Spleen (tissue), 11 donors: ENCODE results near the gene P2RX2. TPM values are rescaled to one million over a fixed set of nuclear protein-coding genes. Genes with fewer than 3 reads are reported as not detected.

Experiments
- DNase-seq: peaks from one replicate; pipeline ENCODE4 v3.0.0-alpha.2; 2020
- H3K27ac ChIP-seq, 8 donors: fragments of 200-600 bp; sonication (generic) in 7 of 8; 1 replicate in 4 of 8; 2 replicates in 4 of 8; pipeline versions ENCODE4 v1.5.0 to v1.8.0; 2016 to 2021; ENCODE audit warnings: inconsistent platforms in 4 of 8, mild to moderate bottlenecking in 4 of 8, moderate library complexity in 1 of 8
- H3K27me3 ChIP-seq, 7 donors: fragments of 200-600 bp; sonication (generic) in 6 of 7; replicated peaks in 1 of 7; 1 replicate in 4 of 7; 2 replicates in 3 of 7; pipeline versions ENCODE4 v1.5.0 to v1.8.0; 2016 to 2021; ENCODE audit warnings: inconsistent platforms in 3 of 7, mild to moderate bottlenecking in 1 of 7
- H3K36me3 ChIP-seq, 6 donors: fragments of 200-600 bp; sonication (generic) in 5 of 6; 1 replicate in 4 of 6; 2 replicates in 2 of 6; pipeline versions ENCODE4 v1.5.0 to v1.8.0; 2016 to 2021; ENCODE audit warnings: inconsistent platforms in 2 of 6
- H3K4me1 ChIP-seq, 6 donors: fragments of 200-600 bp; sonication (generic) in 5 of 6; 1 replicate in 3 of 6; 2 replicates in 3 of 6; pipeline versions ENCODE4 v1.5.0 to v1.8.0; 2016 to 2021; ENCODE audit warnings: inconsistent platforms in 3 of 6
- H3K4me3 ChIP-seq, 8 donors: fragments of 200-600 bp; sonication (generic) in 7 of 8; 1 replicate in 4 of 8; 2 replicates in 4 of 8; pipeline versions ENCODE4 v1.5.0 to v1.8.0; 2016 to 2021; ENCODE audit warnings: inconsistent platforms in 4 of 8, mild to moderate bottlenecking in 4 of 8, moderate library complexity in 2 of 8
- H3K9me3 ChIP-seq, 8 donors: fragments of 200-600 bp; sonication (generic) in 7 of 8; 1 replicate in 4 of 8; 2 replicates in 4 of 8; pipeline versions ENCODE4 v1.5.0 to v1.8.0; 2016 to 2021; ENCODE audit warnings: inconsistent platforms in 4 of 8
- CTCF ChIP-seq, 11 experiments: fragments of 200-600 bp in 7 of 11; fragments of 450-650 bp in 4 of 11; sonication (generic) in 4 of 11; IDR thresholded peaks in 8 of 11; conservative IDR thresholded peaks in 3 of 11; 1 replicate in 7 of 11; 2 replicates in 4 of 11; pipeline versions ENCODE4 v1.4.0 to v1.8.0; 2016 to 2021; ENCODE audit warnings: antibody characterized with exemption in 11 of 11, inconsistent platforms in 4 of 11, mild to moderate bottlenecking in 1 of 11
- POLR2A ChIP-seq, 3 donors: fragments of 450-650 bp; IDR thresholded peaks; one replicate each; pipeline ENCODE4 v1.5.1; 2017; ENCODE audit warnings: antibody characterized with exemption in 3 of 3, mild to moderate bottlenecking in 1 of 3
- POLR2AphosphoS5 ChIP-seq, 3 donors: sonication (generic); formaldehyde crosslinking; IDR thresholded peaks; one replicate each; pipeline ENCODE4 v1.5.1; 2017; ENCODE audit warnings: antibody characterized with exemption in 3 of 3
- WGBS, 5 donors: extraction: QIAGEN DNeasy Blood & Tissue Kit in 3 of 5; methylation state at CpG; one replicate each; pipeline versions ENCODE4 v1.1.5 to v1.1.7; 2013 to 2018; 5-methylcytosine and 5-hydroxymethylcytosine counted together
- intact Hi-C: fragments of 100-400 bp; cut with DNase I; formaldehyde crosslinking; loops from one replicate; pipeline ENCODE4 v1.15.0; 2023; ENCODE audit warnings: low total_unique reads
- polyA plus RNA-seq, 3 donors: library from polyadenylated mRNA; stranded (reverse); fragments of 200-250 nt; gene quantifications; one replicate each; pipeline ENCODE4 v1.2.1, GENCODE V29; 2013
- total RNA-seq, 7 donors: library from RNA; depleted of rRNA in 3 of 7; stranded (reverse); fragments of >200 nt in 3 of 7; fragmentation: NEBNext Ultra II Directional in 4 of 7; extraction: Animal tissue kit (Norgen Biotek cat#: 25700) in 4 of 7; gene quantifications; one replicate each; pipeline versions ENCODE4 v1.1.0 to v1.2.1, GENCODE V29; 2016 to 2021
- donor health status: healthy with polysubstance abuse.
- donor health status: DM: no; HTN: no; CAD: no; lungs with moderate emphysema.
- donor health status: DM: no; HTN: no; CAD: no.
- donor health status: Bipolar disorder and iron deficiency.
- donor health status: healthy.
- donor health status: DM: no; HTN: no; CAD: no.
- donor health status: DM: yes; HTN: yes; CAD: no.

P2RX2 gene
- total and polyA plus RNA-seq, 10 donors, result 0.77 to 4.5 (median 2.5) TPM

GRCh38 chr12:132624910-132625630 lies 6.5 kb downstream of the P2RX2 start:
- no peak for DNase-seq
- Histone ChIP-seq H3K27ac (no peak overlapping the region), H3K4me3 (no peak overlapping the region), H3K9me3 (no peaks in the 10 kb centered on the region), H3K4me1 (peaks cover 0 to 25% (median 15%) of the 10 kb centered on the region in 6 donors), H3K36me3 (peaks cover 0 to 71% (median 42%) of the 10 kb centered on the region in 6 donors), H3K27me3 (peaks cover 0 to 12% (median 6%) of the 10 kb centered on the region in 7 donors)
- intact Hi-C loops, result no loop called here
- 87 to 94% (median 90%) methylated on average over 28 to 32 of the region's 32 CpGs for WGBS, 5 donors
- TF ChIP-seq CTCF (IDR thresholded peaks at IDR 0.05 in 8 of 11, conservative IDR thresholded peaks at IDR 0.05 in 3 of 11), result no peak
- TF ChIP-seq POLR2A (IDR thresholded peaks at IDR 0.05), result no peak
- TF ChIP-seq POLR2AphosphoS5 (IDR thresholded peaks at IDR 0.05), result peak in 1 of 3 donors; percentile 7

GRCh38 chr12:132625731-132626430 lies 7.3 kb downstream of the P2RX2 start:
- no peak overlapping the region for H3K27ac ChIP-seq
- peaks cover 0 to 25% (median 15%) of the 10 kb centered on the region in 6 donors for H3K4me1 ChIP-seq
- peaks cover 0 to 4% (median 0%) of the 10 kb centered on the region in 7 donors for H3K27me3 ChIP-seq
- no peak for TF ChIP-seq CTCF (IDR thresholded peaks at IDR 0.05 in 8 of 11, conservative IDR thresholded peaks at IDR 0.05 in 3 of 11)
- TF ChIP-seq POLR2AphosphoS5 (IDR thresholded peaks at IDR 0.05), result peak in 1 of 3 donors; percentile 7
- no peak for TF ChIP-seq POLR2A (IDR thresholded peaks at IDR 0.05)
- peaks cover 0 to 79% (median 50%) of the 10 kb centered on the region in 6 donors for H3K36me3 ChIP-seq
- no peak for DNase-seq
- WGBS, 5 donors, result 94 to 97% (median 96%) methylated on average over 23 to 24 of the region's 24 CpGs
- no peaks in the 10 kb centered on the region for H3K9me3 ChIP-seq
- intact Hi-C loops, result no loop called here
- H3K4me3 ChIP-seq, result no peak overlapping the region

GRCh38 chr12:132629330-132629729 lies 10.8 kb downstream of the P2RX2 start:
- Histone ChIP-seq H3K9me3 (no peaks in the 10 kb centered on the region), H3K27ac (no peak overlapping the region), H3K36me3 (peaks cover 2 to 100% (median 77%) of the 10 kb centered on the region in 6 donors), H3K4me1 (no peaks in the 10 kb centered on the region), H3K4me3 (no peak overlapping the region), H3K27me3 (no peaks in the 10 kb centered on the region)
- WGBS, 5 donors, result 94 to 97% (median 96%) methylated on average over 6 of the region's 6 CpGs
- TF ChIP-seq POLR2A (IDR thresholded peaks at IDR 0.05) (no peak), CTCF (IDR thresholded peaks at IDR 0.05 in 8 of 11, conservative IDR thresholded peaks at IDR 0.05 in 3 of 11) (no peak), POLR2AphosphoS5 (IDR thresholded peaks at IDR 0.05) (no peak)
- intact Hi-C loops, result no loop called here
- peak; percentile 1 for DNase-seq

GRCh38 chr12:132630672-132631071 lies 12.1 kb downstream of the P2RX2 start:
- DNase-seq, result no peak
- TF ChIP-seq CTCF (IDR thresholded peaks at IDR 0.05 in 8 of 11, conservative IDR thresholded peaks at IDR 0.05 in 3 of 11) (no peak), POLR2AphosphoS5 (IDR thresholded peaks at IDR 0.05) (no peak), POLR2A (IDR thresholded peaks at IDR 0.05) (no peak)
- H3K27ac ChIP-seq, result no peak overlapping the region
- no peaks in the 10 kb centered on the region for H3K9me3 ChIP-seq
- intact Hi-C loops, result no loop called here
- no peaks in the 10 kb centered on the region for H3K4me1 ChIP-seq
- 91 to 96% (median 95%) methylated on average over 6 of the region's 6 CpGs for WGBS, 5 donors
- H3K4me3 ChIP-seq, result no peak overlapping the region
- H3K27me3 ChIP-seq, result no peaks in the 10 kb centered on the region
- H3K36me3 ChIP-seq, result peaks cover 2 to 100% (median 77%) of the 10 kb centered on the region in 6 donors
